Kidney capillary endothelial cell (primary cell): ENCODE results near the gene N4BP3.

Experiments
- DNase-seq: peaks from one replicate; pipeline ENCODE4 v3.0.0-alpha.2; 2018; ENCODE audit warnings: low spot score

Gene N4BP3

DNA sequence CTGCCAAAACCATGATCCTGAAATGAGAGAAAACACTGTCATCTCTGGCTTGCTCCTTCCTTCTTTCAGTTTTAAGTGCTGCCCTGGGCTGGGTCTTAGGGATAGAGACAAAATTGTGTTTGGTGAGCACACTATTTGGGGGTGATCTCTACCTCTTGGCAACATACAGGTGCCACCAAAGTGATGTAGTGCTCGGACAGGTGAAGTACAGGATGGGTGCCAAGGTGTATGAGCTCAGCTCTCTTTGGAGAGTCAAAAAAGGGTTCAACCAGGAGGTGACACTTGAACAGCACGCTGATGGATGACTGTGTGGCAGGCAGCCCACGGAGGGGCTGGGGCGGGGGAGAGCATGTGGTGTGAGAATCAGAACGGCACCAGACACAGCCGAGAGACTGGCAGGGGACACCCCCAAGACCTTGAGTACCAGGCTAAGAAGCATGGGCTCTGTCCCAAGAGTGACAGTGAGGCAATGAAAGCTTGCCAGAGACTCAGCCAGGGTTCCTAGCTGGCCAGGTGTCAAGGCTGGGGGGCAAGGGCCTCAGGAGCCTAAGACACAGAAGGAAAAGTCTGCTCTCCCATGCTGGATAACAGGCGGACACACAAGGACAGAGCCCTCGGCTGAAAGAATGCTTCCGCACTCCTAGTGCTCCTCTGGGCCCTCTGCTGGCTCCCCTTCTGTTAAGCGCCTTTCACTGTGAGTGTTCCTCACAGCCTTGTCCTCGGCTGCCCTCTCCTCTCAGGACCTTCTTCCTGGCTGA, 37.8 kb downstream of the N4BP3 start:
- no peak for DNase-seq

DNA sequence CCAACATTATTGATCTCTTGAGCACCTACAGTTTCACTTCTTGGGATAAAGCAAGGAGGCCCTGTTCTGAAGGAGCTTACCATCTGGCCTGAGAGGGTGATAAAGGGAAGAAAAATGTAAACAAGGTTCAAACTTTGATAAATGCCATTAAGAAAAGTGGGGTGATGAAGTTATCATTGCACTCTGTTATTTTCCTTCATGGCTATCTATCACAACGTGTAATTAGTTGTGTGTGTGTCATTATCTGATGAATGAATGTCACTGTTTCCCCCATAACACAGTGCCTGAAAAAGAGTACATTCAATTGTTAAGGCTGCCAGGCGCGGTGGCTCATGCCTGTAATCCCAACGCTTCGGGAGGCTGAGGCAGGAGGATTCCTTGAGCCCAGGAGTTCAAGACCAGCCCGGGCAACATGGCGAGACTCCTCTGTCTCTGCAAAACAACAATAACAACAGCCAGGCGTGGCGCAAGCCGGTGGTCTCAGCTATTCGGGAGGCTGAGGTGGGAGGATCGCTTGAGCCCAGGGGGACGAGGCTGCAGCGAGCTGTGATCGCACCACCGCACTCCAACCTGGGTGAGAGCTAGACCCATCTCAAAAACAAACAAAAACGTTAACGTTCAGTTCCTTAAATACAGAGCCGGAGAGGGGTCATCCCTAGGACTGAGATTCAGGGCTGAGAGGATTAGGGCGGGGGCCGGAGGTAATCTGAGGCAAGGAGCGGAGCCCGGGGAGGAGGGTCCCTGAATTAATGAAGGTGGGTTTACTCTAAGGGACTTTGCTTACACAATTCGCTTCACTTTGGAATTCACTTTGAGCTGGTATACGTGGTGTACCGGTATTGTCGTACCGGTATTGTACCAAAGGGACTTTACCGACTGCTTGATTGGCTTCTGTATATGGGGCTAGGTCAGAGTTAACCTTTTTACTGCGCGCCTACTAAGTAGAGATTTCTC, 39.4 kb downstream of the N4BP3 start:
- DNase-seq, result no peak

DNA sequence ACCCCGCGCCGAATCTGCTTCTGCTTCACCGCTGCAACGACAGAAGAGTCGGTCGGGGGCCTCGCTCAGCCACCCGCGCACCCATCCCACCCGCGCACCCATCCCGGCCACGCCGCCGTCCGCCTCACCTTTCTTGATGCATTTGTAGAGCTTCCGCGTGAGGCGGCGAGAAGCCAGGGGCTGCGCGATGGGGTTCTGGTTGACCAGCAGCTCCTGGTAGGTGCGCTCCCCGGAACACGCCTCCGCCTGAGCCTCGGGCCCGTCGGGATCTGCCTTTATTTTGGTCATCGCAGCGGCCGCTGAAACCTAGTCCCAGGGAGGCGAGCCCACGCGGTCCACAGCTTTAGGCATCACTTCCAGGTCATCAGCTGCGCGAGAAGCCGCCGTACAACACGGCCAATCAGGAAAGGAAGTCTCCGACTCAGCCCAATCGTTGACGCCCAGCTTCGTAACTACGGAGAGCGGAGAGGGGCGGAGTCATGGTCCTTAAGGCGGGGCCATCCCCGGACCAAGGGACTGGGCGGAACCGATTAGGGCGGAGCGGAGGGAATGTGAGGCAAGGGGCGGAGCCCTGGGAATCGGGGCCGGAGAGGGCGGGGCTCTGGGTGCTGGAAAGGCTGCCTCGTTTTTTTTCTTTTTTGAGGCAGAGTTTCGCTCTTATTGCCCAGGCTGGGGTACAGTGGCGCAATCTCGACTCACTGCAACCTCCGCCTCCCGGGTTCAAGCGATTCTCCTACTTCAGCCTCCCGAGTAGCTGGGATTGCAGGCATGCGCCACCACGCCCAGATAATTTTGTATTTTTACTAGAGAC, 40.4 kb downstream of the N4BP3 start, which contains the start of gene NHP2:
Gene NHP2, minus strand, starts transcription at position 356 of the 811 bp plus-strand sequence. Its CDS starts 68 bp downstream, at position 288.
- peak; percentile 98 for DNase-seq

- no peak for DNase-seq
Observed at GRCh38 chr5:178155065-178155464, 41.7 kb downstream of the N4BP3 start.

DNA sequence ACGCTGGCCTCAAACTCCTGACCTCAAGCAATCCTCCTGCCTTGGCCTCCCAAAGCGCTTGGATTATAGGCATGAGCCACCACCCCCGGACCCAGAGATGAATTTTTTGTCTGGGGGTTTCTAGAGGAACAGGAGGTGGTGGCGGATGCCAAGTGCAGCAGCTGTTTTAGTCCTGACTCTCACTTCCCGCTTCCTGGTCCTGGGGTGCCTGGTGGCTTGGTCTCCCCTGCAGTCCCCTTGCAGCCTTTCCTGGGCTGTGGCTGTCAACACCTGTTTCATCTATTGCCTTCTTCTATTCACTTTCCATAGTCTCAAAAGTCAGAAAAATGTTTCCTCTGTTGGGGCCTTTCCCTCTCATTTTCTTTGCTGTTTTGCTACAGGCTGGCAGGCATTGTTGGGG, 46.8 kb downstream of the N4BP3 start:
- no peak for DNase-seq

DNA sequence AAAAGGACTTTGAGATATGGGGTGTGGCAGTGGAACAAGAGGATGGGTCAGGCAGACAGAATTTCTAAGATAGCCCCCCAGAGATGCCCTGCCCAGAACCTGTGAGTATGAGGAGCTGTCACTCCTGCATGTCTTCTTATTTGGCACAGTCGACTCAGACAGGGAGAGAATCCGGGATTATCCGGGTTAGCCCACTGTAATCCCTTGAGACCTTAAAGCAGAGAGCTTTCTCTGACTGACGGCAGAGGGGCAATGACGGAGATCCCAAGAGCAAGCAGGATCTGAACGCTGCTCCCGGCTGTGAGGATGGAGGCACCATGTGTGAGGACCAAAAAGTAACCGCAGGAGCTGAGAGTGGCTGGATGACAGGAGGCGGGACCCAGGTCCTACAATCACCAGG, 49.1 kb downstream of the N4BP3 start:
- no peak for DNase-seq

DNA sequence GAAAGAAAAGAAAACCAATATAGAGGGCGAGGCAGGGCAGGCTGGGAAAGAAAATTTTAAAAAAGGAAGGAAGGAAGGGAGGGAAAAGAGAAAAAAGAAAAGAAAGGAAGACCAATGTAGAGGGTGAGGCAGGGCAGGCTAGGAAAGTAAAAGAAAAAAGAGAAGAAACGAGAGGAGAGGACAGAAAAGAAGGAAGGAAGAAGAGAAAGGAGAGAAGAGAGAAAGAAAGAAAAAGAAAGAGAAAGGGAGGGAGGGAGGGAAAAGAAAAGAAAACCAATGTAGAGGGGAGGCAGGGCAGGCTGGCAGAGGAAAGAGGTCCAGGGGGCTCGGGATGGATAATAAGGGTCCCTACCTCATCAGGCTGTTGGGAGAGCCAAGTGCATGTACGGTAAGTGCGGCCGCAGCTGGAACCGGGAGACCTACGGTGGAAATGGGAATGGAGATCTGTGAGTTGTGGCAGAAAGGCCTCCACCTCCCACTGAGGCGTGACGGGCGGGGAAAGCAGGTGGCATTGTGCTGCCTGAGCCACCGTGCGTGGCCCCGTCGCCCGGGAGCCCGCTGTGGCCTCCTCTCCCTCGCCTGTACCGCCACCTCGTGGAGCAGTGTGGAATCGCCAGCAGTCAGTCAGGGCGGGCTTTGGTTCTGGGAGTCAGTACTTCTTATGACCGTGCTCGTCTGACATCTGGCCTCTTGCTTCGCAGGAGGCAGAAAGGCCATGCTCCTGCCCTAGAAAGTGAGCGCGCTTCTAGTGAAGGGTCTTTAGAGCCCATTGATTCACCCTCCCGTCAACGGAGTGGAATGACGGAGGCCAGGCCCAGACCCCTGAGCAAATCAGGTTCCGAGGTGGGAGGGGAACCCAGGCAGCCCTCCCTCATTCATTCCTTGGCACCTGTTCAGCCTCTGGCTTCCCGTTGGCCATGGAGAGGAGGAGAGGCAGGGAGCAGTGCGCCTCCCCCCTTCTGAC, 50.7 kb downstream of the N4BP3 start:
- DNase-seq, result peak; percentile 75

- no peak for DNase-seq
Observed at GRCh38 chr5:178165581-178165980, 52.2 kb downstream of the N4BP3 start.

DNA sequence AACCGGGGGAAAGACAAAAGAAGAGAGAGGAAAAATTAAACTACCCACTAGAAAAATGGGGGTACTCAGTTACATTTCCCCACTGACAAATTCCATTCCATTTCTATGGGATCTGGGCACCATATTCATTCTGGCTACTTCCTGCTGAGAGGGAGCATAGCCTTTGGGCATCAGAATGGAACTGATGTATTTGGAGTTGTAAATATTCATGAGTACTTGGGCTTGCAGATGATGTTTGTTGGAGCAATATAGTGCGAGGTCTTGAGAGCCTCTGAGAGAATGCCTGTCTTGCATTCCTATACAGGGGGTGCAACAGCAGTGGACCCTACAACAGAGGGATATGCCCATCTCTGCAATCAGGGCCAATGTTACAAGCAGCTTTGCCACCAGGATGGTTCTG, 57.1 kb downstream of the N4BP3 start:
- DNase-seq, result no peak

GRCh38 chr5:178174456-178174855, 61.1 kb downstream of the N4BP3 start:
- no peak for DNase-seq
